ENCODE results near the gene FAM209A. TPM values are rescaled to one million over a fixed set of nuclear protein-coding genes. Genes with fewer than 3 reads are reported as not detected.
"Not testable (repeated sequence)": the region's sequence is repeated elsewhere in the genome, so short reads cannot be mapped to it uniquely, and the experiment has no call there.

FAM209A gene
- total and polyA plus RNA-seq, 2 donors (not counting 1 experiment from before 2014, with no cell fraction given) = 3.3 to 4.8 TPM

DNA sequence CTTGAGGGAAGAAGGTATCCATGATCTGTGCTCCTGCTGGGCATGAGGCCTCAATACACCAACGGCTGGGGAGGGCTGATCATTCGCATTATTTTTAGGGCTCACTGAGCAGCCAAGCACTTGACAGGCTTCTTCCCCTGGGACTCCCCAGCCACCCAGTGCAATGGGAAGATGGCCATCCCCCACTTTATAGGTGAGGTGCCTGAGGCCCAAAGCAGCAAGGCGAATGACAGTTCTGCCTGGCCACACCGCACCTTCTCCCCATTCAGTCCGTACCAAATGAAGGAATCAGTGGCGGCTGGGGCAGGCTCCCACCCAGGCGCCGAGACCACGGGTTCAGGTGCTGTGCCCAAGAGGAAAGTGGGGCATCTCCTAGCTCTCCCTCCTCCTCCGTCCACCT lies 4.4 kb upstream of the FAM209A start:
- peaks cover 14 to 44% of the 10 kb centered on the region in 2 experiments for H3K36me3 ChIP-seq (replicated peaks in 1 of 2; ENCODE audit: control extremely low read depth in 1 of 2, control insufficient read depth in 1 of 2, extremely low read depth in 1 of 2, insufficient read depth in 2 of 2, low read length in 1 of 2)
- Mint-ChIP-seq H3K27me3 (no peaks in the 10 kb centered on the region), H3K4me3 (no peak overlapping the region), H3K9me3 (ENCODE audit: insufficient read depth) (peaks cover 12% of the 10 kb centered on the region), H3K4me1 (no peaks in the 10 kb centered on the region), H3K27ac (no peak overlapping the region)
- no peaks in the 10 kb centered on the region for H3K79me2 ChIP-seq (ENCODE audit: control insufficient read depth, insufficient read depth, low read length)
- 99% methylated on average over 6 of the region's 10 CpGs for WGBS (ENCODE audit: insufficient coverage)
- no peak overlapping the region for H3K4me3 ChIP-seq (ENCODE audit: control extremely low read depth in 1 of 5, extremely low read depth in 1 of 5, insufficient read depth in 1 of 5, low read depth in 2 of 5, low read length in 4 of 5)
- no peaks in the 10 kb centered on the region for H4K20me1 ChIP-seq (ENCODE audit: control insufficient read depth, insufficient read depth, low read length, poor library complexity, severe bottlenecking)
- H3K9me3 ChIP-seq (ENCODE audit: control extremely low read depth in 1 of 3, control insufficient read depth in 2 of 3, insufficient read depth in 1 of 3, low read length in 2 of 3) = peaks cover 0 to 65% (median 29%) of the 10 kb centered on the region in 3 donors
- no peaks in the 10 kb centered on the region for H3K27me3 ChIP-seq (replicated peaks in 1 of 4; ENCODE audit: control extremely low read depth in 1 of 4, control insufficient read depth in 3 of 4, insufficient read depth in 4 of 4, low read length in 3 of 4)
- no peak overlapping the region for H3K27ac ChIP-seq (ENCODE audit: low read length in 2 of 2)
- no peak for ATAC-seq (ENCODE audit: low read depth)
- TF ChIP-seq CTCF (IDR thresholded peaks at IDR 0.05) (no peak), EZH2 (IDR thresholded peaks at IDR 0.05; ENCODE audit: borderline replicate concordance, insufficient read depth, low read depth, low read length, poor library complexity, severe bottlenecking) (no peak)
- ChIA-PET POLR2A (no interaction called here), CTCF (no interaction called here)
- no peak overlapping the region for H3K9ac ChIP-seq (ENCODE audit: low read length)
- H3K4me2 ChIP-seq (replicated peaks; ENCODE audit: low read depth, low read length, poor library complexity, severe bottlenecking) = no peak overlapping the region
- no peaks in the 10 kb centered on the region for H3K4me1 ChIP-seq (ENCODE audit: control insufficient read depth in 2 of 2, insufficient read depth in 2 of 2, low read length in 2 of 2)
- DNase-seq = no peak
- intact Hi-C loops (cut with micrococcal nuclease) = no loop called here
- H2AFZ ChIP-seq (ENCODE audit: insufficient read depth, low read depth, low read length, poor library complexity, severe bottlenecking) = no peak overlapping the region

DNA sequence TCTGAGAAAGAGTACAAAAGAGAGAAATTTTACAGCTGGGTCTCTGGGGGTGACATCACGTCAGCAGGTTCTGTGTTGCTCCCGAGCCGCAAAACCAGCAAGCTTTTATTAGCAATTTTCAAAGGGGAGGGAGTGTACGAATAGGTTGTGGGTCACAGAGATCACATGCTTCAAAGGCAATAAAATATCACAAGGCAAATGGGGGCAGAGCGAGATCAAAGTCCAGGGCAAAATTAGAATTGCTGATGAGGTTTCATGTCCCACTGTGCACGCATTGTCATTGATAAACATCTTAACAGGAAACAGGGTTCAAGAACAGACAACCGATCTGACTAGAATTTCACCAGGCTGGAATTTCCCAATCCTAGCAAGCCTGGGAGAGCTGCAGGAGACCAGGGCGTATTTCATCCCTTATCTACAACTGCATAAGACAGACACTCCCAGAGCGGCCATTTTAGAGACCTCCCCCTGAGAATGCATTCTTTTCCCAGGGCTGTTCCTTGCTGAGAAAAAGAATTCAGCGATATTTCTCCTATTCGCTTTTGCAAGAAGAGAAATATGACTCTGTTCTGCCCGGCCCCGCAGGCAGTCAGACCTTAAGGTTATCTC lies 3.7 kb upstream of the FAM209A start:
- H3K4me2 ChIP-seq (replicated peaks; ENCODE audit: low read depth, low read length, poor library complexity, severe bottlenecking); CTCF ChIA-PET; H3K27me3 ChIP-seq (replicated peaks in 1 of 4; ENCODE audit: control extremely low read depth in 1 of 4, control insufficient read depth in 3 of 4, insufficient read depth in 4 of 4, low read length in 3 of 4); intact Hi-C loops (cut with micrococcal nuclease); H3K9ac ChIP-seq (ENCODE audit: low read length); H3K79me2 ChIP-seq (ENCODE audit: control insufficient read depth, insufficient read depth, low read length); POLR2A ChIA-PET; H3K4me1 ChIP-seq (ENCODE audit: control insufficient read depth in 2 of 2, insufficient read depth in 2 of 2, low read length in 2 of 2); H3K4me3 Mint-ChIP-seq; ATAC-seq (ENCODE audit: low read depth); DNase-seq; H4K20me1 ChIP-seq (ENCODE audit: control insufficient read depth, insufficient read depth, low read length, poor library complexity, severe bottlenecking); H3K27ac Mint-ChIP-seq; H3K27ac ChIP-seq (ENCODE audit: low read length in 2 of 2); H3K4me3 ChIP-seq (ENCODE audit: control extremely low read depth in 1 of 5, extremely low read depth in 1 of 5, insufficient read depth in 1 of 5, low read depth in 2 of 5, low read length in 4 of 5); H3K27me3 Mint-ChIP-seq; H2AFZ ChIP-seq (ENCODE audit: insufficient read depth, low read depth, low read length, poor library complexity, severe bottlenecking); H3K4me1 Mint-ChIP-seq: not testable (repeated sequence)
- Histone ChIP-seq H3K36me3 (replicated peaks in 1 of 2; ENCODE audit: control extremely low read depth in 1 of 2, control insufficient read depth in 1 of 2, extremely low read depth in 1 of 2, insufficient read depth in 2 of 2, low read length in 1 of 2) (peaks cover 12 to 40% of the 10 kb centered on the region in 2 experiments), H3K9me3 (ENCODE audit: control extremely low read depth in 1 of 3, control insufficient read depth in 2 of 3, insufficient read depth in 1 of 3, low read length in 2 of 3) (peaks cover 1 to 65% (median 29%) of the 10 kb centered on the region in 3 donors)
- 94% methylated on average over 8 of the region's 13 CpGs for WGBS (ENCODE audit: insufficient coverage)
- peaks cover 12% of the 10 kb centered on the region for H3K9me3 Mint-ChIP-seq (ENCODE audit: insufficient read depth)

Data from B cell (primary cell).